Osteocyte (in vitro differentiated cells): Measurements from ENCODE around the gene GLP2R. TPM values are rescaled to one million over a fixed set of nuclear protein-coding genes. Genes with fewer than 3 reads are reported as not detected.

Source experiments
- DNase-seq: peaks from one replicate; pipeline ENCODE4 v3.0.0; 2021; ENCODE audit warnings: mixed read lengths; ENCODE audit not compliant: unreplicated experiment; ENCODE audit errors: extremely low spot score
- H3K27ac Mint-ChIP-seq: one replicate; pipeline ENCODE4 v1.8.0; 2021; ENCODE audit warnings: mild to moderate bottlenecking, mixed read lengths; ENCODE audit not compliant: unreplicated experiment
- H3K27me3 Mint-ChIP-seq: one replicate; pipeline ENCODE4 v1.8.0; 2021; ENCODE audit warnings: mixed read lengths; ENCODE audit not compliant: unreplicated experiment
- H3K36me3 Mint-ChIP-seq: one replicate; pipeline ENCODE4 v1.8.0; 2021; ENCODE audit warnings: mixed read lengths; ENCODE audit not compliant: unreplicated experiment
- H3K4me1 Mint-ChIP-seq: one replicate; pipeline ENCODE4 v1.8.0; 2021; ENCODE audit warnings: mixed read lengths; ENCODE audit not compliant: unreplicated experiment
- H3K4me3 Mint-ChIP-seq: one replicate; pipeline ENCODE4 v1.8.0; 2021; ENCODE audit warnings: mild to moderate bottlenecking, moderate library complexity, mixed read lengths; ENCODE audit not compliant: unreplicated experiment
- H3K9me3 Mint-ChIP-seq: one replicate; pipeline ENCODE4 v1.8.0; 2021; ENCODE audit warnings: mixed read lengths; ENCODE audit not compliant: unreplicated experiment
- total RNA-seq: library from RNA; stranded (reverse); gene quantifications from 2 replicates; pipeline ENCODE4 v1.2.1, GENCODE V29; 2021
- TF ChIP-seq, protein P1 (sequence below): fragments of 200-600 bp; sonication (generic); IDR thresholded peaks from 2 replicates; pipeline ENCODE4 v1.5.0; 2021; ENCODE audit warnings: antibody characterized with exemption, mild to moderate bottlenecking, moderate library complexity

The GLP2R gene
- total RNA-seq, 1 donor from 2014 or later = 3.2 TPM

DNA sequence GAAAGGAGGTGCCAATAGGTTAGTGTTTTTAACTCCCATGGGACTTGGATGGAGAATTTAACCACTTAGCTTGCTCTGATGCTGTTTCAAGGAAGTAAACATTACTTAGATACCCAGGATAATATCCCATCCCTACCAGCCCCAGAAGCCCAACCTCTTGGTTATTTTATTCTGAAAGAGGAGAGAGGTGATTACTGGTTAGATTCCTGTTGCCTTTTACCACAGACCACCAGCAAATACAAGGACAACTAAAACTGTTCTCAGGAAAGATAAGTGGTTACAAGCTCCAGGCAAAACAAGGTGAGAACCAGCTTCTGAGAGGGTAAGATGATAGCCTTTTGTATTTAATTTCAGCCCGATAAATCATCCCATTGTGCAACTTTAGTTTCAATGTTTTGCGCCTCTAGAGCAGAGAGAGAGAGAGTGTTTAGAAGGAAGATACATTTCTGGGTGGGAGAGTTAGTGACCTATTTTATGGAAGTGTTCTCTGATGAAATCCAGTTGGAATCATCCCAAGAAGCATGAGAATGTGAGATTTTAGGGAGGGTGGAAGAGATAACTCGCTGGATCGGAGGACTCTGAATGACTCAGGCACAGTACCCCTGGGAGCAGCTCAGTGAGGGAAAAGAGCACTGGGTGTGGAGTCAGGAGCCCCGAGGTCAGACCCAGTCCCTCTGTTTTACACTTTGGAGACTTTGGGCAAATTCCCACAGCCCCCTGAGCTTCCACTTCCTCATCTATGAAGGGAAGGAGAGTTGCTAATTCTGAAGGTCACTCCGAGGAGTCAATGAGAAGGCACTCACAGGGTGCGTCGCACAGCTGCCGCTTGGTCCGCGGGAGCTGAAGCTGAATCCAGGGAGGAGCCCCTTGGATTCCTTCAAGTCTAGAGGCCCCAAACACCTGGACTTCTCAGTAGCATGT is 12.1 kb downstream of the GLP2R start:
- no peaks in the 10 kb centered on the region for H3K9me3 Mint-ChIP-seq
- H3K27ac Mint-ChIP-seq = peak overlapping the region; percentile 84
- no peaks in the 10 kb centered on the region for H3K36me3 Mint-ChIP-seq
- TF ChIP-seq, protein P1, sequence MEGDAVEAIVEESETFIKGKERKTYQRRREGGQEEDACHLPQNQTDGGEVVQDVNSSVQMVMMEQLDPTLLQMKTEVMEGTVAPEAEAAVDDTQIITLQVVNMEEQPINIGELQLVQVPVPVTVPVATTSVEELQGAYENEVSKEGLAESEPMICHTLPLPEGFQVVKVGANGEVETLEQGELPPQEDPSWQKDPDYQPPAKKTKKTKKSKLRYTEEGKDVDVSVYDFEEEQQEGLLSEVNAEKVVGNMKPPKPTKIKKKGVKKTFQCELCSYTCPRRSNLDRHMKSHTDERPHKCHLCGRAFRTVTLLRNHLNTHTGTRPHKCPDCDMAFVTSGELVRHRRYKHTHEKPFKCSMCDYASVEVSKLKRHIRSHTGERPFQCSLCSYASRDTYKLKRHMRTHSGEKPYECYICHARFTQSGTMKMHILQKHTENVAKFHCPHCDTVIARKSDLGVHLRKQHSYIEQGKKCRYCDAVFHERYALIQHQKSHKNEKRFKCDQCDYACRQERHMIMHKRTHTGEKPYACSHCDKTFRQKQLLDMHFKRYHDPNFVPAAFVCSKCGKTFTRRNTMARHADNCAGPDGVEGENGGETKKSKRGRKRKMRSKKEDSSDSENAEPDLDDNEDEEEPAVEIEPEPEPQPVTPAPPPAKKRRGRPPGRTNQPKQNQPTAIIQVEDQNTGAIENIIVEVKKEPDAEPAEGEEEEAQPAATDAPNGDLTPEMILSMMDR = no peak
- H3K27me3 Mint-ChIP-seq = no peaks in the 10 kb centered on the region
- no peak for DNase-seq
- peaks cover 67% of the 10 kb centered on the region for H3K4me1 Mint-ChIP-seq
- peak overlapping the region; percentile 0 for H3K4me3 Mint-ChIP-seq

DNA sequence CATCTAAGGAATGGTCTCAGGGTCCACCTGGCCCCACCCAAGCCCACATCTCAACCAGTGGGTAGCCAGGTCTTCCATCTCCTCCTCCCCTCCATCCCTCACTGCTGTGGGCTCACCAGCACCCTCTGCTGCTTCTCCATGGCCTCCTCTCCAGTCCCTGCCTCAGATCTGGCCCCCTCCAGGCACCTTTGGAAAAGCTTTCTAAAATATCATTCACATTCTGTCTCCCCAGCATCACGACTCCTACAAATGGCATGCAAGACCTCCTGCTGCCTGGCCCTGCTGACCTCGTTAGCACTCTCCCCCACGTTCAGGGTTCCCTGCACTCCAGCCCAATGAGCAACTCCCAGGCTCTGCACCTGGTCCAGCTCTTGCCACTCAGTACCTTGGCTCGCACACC is 13.7 kb downstream of the GLP2R start:
- no peak overlapping the region for H3K4me3 Mint-ChIP-seq
- DNase-seq = no peak

GRCh38 chr17:9842057-9842758 is 16.5 kb downstream of the GLP2R start:
- H3K9me3 Mint-ChIP-seq = no peaks in the 10 kb centered on the region

More for the DNA sequence above, 13.7 kb downstream of the GLP2R start:
- no peaks in the 10 kb centered on the region for H3K9me3 Mint-ChIP-seq
- no peaks in the 10 kb centered on the region for H3K27me3 Mint-ChIP-seq
- no peaks in the 10 kb centered on the region for H3K36me3 Mint-ChIP-seq
- TF ChIP-seq, protein P1 = peak; percentile 32
- peak overlapping the region; percentile 74 for H3K27ac Mint-ChIP-seq
- H3K4me1 Mint-ChIP-seq = peaks cover 82% of the 10 kb centered on the region

GRCh38 chr17:9843152-9844010 is 17.7 kb downstream of the GLP2R start:
- no peaks in the 10 kb centered on the region for H3K27me3 Mint-ChIP-seq
- TF ChIP-seq, protein P1 = no peak

More at GRCh38 chr17:9842057-9842758, 16.5 kb downstream of the GLP2R start:
- H3K27ac Mint-ChIP-seq = peak overlapping the region; percentile 85
- no peaks in the 10 kb centered on the region for H3K27me3 Mint-ChIP-seq
- H3K4me1 Mint-ChIP-seq = peaks cover 67% of the 10 kb centered on the region
- H3K4me3 Mint-ChIP-seq = peak overlapping the region; percentile 6
- DNase-seq = no peak
- TF ChIP-seq, protein P1 = no peak
- H3K36me3 Mint-ChIP-seq = no peaks in the 10 kb centered on the region

More at GRCh38 chr17:9843152-9844010, 17.7 kb downstream of the GLP2R start:
- peak overlapping the region; percentile 85 for H3K27ac Mint-ChIP-seq
- peaks cover 55% of the 10 kb centered on the region for H3K4me1 Mint-ChIP-seq
- no peaks in the 10 kb centered on the region for H3K9me3 Mint-ChIP-seq
- no peak overlapping the region for H3K4me3 Mint-ChIP-seq
- no peaks in the 10 kb centered on the region for H3K36me3 Mint-ChIP-seq
- DNase-seq = no peak
